ENCODE measurements around the gene TMEM255B.

Gene TMEM255B

DNA sequence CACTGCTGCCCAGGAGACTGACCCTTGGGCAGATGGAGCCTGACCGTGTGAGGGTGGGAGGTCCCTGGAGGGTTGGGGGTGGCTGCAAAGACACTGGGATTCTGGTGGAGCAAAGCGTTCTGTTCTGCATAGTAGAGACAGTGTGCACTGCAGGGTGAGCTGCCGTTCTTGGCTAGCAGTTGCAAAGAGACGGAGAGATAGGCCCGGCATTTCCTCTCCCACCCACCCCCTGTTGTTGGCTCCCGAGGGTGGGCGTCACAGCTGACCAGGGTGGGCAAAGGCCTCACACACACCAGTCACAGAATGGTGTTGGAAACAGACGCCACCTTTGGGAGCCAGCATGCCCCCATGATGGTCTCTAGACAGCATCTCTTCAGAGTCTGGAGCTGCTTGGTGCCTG, 11.4 kb downstream of the TMEM255B start:
- H3K4me3 ChIP-seq (ENCODE audit: low read depth, low read length): no peak overlapping the region
- no peak for DNase-seq (ENCODE audit: low read depth)
- TF ChIP-seq CTCF (IDR thresholded peaks at IDR 0.05; ENCODE audit: insufficient read depth, low read depth, low read length, missing control alignments): no peak

DNA sequence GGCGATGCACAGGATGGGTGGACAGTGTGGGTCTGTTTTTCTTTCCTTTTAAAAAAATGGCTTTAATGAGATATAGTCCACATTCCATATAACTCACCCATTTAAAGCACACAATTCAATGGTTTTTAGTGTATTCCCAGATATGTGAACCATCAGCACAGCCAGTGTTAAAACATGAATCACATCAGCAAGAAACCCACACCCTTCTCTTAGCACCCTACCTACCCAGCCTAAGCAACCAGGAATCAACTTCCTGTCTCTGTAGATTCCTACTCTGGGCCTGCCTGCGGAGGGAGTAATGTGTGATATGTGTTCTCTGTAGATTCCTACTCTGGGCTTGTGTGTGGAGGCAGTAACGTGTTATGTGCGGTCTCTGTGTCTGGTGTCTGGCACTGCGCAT, 11.9 kb downstream of the TMEM255B start:
- no peak for DNase-seq (ENCODE audit: low read depth)
- TF ChIP-seq CTCF (IDR thresholded peaks at IDR 0.05; ENCODE audit: insufficient read depth, low read depth, low read length, missing control alignments): no peak
- H3K4me3 ChIP-seq (ENCODE audit: low read depth, low read length): no peak overlapping the region

GRCh38 chr13:113771709-113772331, 12.8 kb downstream of the TMEM255B start:
- TF ChIP-seq CTCF (IDR thresholded peaks at IDR 0.05; ENCODE audit: insufficient read depth, low read depth, low read length, missing control alignments): no peak
- DNase-seq (ENCODE audit: low read depth): no peak
- H3K4me3 ChIP-seq (ENCODE audit: low read depth, low read length): no peak overlapping the region

DNA sequence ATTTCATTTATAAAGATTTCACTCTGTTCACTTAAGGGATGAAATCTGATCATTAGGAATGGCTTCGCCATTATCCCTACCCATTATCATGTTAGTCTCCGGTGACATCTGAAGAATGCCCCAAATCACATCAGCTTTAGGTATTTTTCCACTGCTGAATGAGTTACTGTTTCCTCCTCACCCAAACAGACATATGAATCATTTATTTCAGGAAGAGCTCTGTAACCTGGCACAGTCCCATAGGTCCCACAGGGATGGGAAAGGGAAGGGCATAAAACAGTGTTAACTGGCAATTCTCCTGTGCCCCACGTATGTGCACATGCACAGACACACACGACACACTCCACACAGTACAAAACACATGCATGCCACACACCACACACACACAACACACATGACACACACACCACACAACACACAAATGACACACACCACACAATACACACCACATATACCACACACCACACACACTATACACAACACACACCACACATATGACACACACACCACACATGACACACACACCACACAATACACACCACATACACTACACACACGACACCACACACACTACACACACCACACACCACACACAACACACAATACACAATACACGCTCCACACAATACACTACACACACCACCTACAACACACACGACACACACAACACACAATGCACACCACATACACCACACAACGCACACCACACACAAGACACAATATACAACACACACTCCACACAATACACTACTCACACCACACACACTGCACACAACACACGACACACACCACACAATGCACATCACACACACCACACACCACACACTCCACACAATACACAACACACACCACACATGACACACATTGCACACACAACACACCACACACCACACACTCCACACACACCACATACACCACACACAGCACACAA, 15.4 kb downstream of the TMEM255B start:
- no peak for DNase-seq (ENCODE audit: low read depth)
- no peak overlapping the region for H3K4me3 ChIP-seq (ENCODE audit: low read depth, low read length)
- TF ChIP-seq CTCF (IDR thresholded peaks at IDR 0.05; ENCODE audit: insufficient read depth, low read depth, low read length, missing control alignments): no peak

- no peak for DNase-seq (ENCODE audit: low read depth)
- TF ChIP-seq CTCF (IDR thresholded peaks at IDR 0.05; ENCODE audit: insufficient read depth, low read depth, low read length, missing control alignments): no peak
- no peak overlapping the region for H3K4me3 ChIP-seq (ENCODE audit: low read depth, low read length)
Observed at GRCh38 chr13:113775451-113776145, 16.6 kb downstream of the TMEM255B start.

- DNase-seq (ENCODE audit: low read depth): no peak
- no peak for TF ChIP-seq CTCF (IDR thresholded peaks at IDR 0.05; ENCODE audit: insufficient read depth, low read depth, low read length, missing control alignments)
- no peak overlapping the region for H3K4me3 ChIP-seq (ENCODE audit: low read depth, low read length)
Observed at GRCh38 chr13:113776231-113777125, 17.5 kb downstream of the TMEM255B start.

All from GM12865 (cell line).